ENCODE measurements around the gene DNAJC5. TPM values are rescaled to one million over a fixed set of nuclear protein-coding genes. Genes with fewer than 3 reads are reported as not detected.

The DNAJC5 gene
- total and polyA plus RNA-seq, 9 of the 15 experiments (the other 6 are each of a cell fraction or from before 2014, with no cell fraction given): 0.95 to 42.8 (median 23.4) TPM

DNA sequence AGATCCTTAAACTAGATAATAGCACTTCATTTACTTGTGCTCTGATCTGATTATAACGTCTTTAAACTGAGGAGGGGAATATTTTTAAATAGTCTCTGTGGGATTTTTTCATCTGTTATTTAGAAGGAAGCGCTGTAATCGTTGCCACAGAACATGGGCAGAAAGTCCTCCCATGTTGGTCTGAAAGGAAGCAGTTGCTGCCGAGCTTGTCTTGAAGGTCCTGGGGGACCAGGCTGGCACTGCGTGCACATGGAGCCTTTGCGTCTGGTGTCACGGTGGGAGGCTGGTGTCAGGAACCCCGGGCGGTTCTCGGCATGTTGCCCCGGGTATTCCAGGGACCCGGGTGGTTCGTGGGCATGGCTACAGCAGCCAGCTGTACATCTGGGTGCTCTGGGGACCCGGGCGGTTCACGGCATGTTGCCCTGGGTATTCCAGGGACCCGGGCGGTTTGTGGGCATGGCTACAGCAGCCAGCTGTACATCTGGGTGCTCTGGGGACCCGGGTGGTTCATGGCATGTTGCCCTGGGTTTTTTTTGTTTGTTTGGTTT, 18.4 kb upstream of the DNAJC5 start:
- DNase-seq (ENCODE audit: extremely low read depth in 1 of 4, low spot score in 3 of 4) (no peak), FAIRE-seq (no peak), ATAC-seq (no peak)
- peaks cover 6% of the 10 kb centered on the region for H4K20me1 ChIP-seq (replicated peaks; ENCODE audit: control insufficient read depth, insufficient read depth, low read length)
- no peaks in the 10 kb centered on the region for H3K27me3 ChIP-seq (ENCODE audit: control insufficient read depth in 2 of 2, insufficient read depth in 2 of 2, low read length in 2 of 2)
- no peak overlapping the region for H3K9ac ChIP-seq (ENCODE audit: insufficient read depth in 1 of 2, low read depth in 2 of 2, low read length in 2 of 2)
- in situ Hi-C loops (cut with MboI) (no loop called here), intact Hi-C loops (cut with micrococcal nuclease) (no loop called here)
- no peak overlapping the region for H3K27ac ChIP-seq (ENCODE audit: extremely low read depth, low read depth, low read length)
- no peak overlapping the region for H3K4me2 ChIP-seq (ENCODE audit: insufficient read depth, low read length)
- 91% methylated on average over 18 of the region's 19 CpGs for WGBS (ENCODE audit: insufficient coverage, low coverage, missing lambda C conversion rate)
- H2AFZ ChIP-seq (ENCODE audit: low read depth, low read length): no peak overlapping the region
- CTCF ChIA-PET (ENCODE audit: low intra/inter-chr PET ratio): interaction anchor here (0.5 kb wide), 1 partner anchor 77 kb away, joined by 4 read pairs; no protein-coding TSS in a partner anchor
- BruUV-seq (replicated peaks): no TSS peak
- no peaks in the 10 kb centered on the region for H3K9me3 ChIP-seq (replicated peaks; ENCODE audit: control insufficient read depth, insufficient read depth, low read depth, low read length)
- peaks cover 77% of the 10 kb centered on the region; the same call in 2 of the 3 replicates for H3K36me3 ChIP-seq (ENCODE audit: control insufficient read depth, insufficient read depth, low read length)
- no peaks in the 10 kb centered on the region for H3K9me1 ChIP-seq (ENCODE audit: control insufficient read depth, insufficient read depth, low read length)
- POLR2A ChIA-PET: interaction anchor here (0.6 to 4.1 kb wide), 3 partner anchors 8 to 15 kb away, joined by 3 to 39 read pairs (median 3); partner anchors contain the start of gene TPD52L2
- H3K79me2 ChIP-seq (ENCODE audit: control insufficient read depth, insufficient read depth, low read length): peaks cover 2% of the 10 kb centered on the region; the same call in 1 of the 3 replicates
- no peaks in the 10 kb centered on the region for H3K4me1 ChIP-seq (replicated peaks in 1 of 2; ENCODE audit: control insufficient read depth in 2 of 2, insufficient read depth in 2 of 2, low read length in 2 of 2)
- TF ChIP-seq, protein P1, sequence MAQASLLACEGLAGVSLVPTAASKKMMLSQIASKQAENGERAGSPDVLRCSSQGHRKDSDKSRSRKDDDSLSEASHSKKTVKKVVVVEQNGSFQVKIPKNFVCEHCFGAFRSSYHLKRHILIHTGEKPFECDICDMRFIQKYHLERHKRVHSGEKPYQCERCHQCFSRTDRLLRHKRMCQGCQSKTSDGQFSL (CRISPR knock-in tag; IDR thresholded peaks at IDR 0.05): no peak
- TF ChIP-seq, protein P1 (tag; IDR thresholded peaks at IDR 0.05): no peak
- TF ChIP-seq RBFOX2 (IDR thresholded peaks at IDR 0.05; ENCODE audit: low read depth, low read length): peak; percentile 53
- H3K4me3 ChIP-seq: no peak overlapping the region
